DMS 273 treated with DMSO at 0.1 percent for 48 hours (cell line): ENCODE results near the gene ABCF1.

ENCODE experiments used
- DNase-seq: peaks from one replicate; lab custom pipeline; 2025; lab: John Stamatoyannopoulos, UW

Gene ABCF1

GRCh38 chr6:30626484-30627366, 55.5 kb downstream of the ABCF1 start, which contains the start of gene ATAT1:
Gene ATAT1 (plus strand): TSS chr6:30626874.
- DNase-seq = peak; percentile 61

- DNase-seq = no peak
Measured at GRCh38 chr6:30635834-30636233, 64.6 kb downstream of the ABCF1 start.

GRCh38 chr6:30640481-30640880, 69.2 kb downstream of the ABCF1 start:
- DNase-seq = no peak

GRCh38 chr6:30641048-30641447, 69.8 kb downstream of the ABCF1 start:
- no peak for DNase-seq
